Putamen (tissue), 1 donor: ENCODE measurements around the gene IL11.

ENCODE experiments used
- DNase-seq: peaks from one replicate; pipeline ENCODE4 v3.0.0-alpha.2; 2016; ENCODE audit warnings: low spot score

IL11 gene

GRCh38 chr19:55372316-55373081 is 2.2 kb upstream of the IL11 start:
- DNase-seq: no peak

GRCh38 chr19:55369653-55370304 is 484 bp downstream of the IL11 start:
- DNase-seq: no peak

- DNase-seq: no peak
Observed at GRCh38 chr19:55368701-55369563, 1.3 kb downstream of the IL11 start.

GRCh38 chr19:55368106-55368505 is 2.2 kb downstream of the IL11 start:
- no peak for DNase-seq

- no peak for DNase-seq
Observed at GRCh38 chr19:55366790-55367189, 3.5 kb downstream of the IL11 start.

GRCh38 chr19:55365964-55366363 is 4.3 kb downstream of the IL11 start:
- DNase-seq: no peak

- no peak for DNase-seq
Observed at GRCh38 chr19:55365245-55365644, 5.0 kb downstream of the IL11 start.

GRCh38 chr19:55362990-55363716 is 7.1 kb downstream of the IL11 start, which contains the start of gene GARIN5B:
Gene GARIN5B (minus strand): TSS chr19:55363260. CDS start chr19:55363066, 194 bp downstream.
- no peak for DNase-seq

- DNase-seq: no peak
Observed at GRCh38 chr19:55362174-55362989, 7.9 kb downstream of the IL11 start.

GRCh38 chr19:55360902-55361301 is 9.4 kb downstream of the IL11 start:
- DNase-seq: no peak

- no peak for DNase-seq
Observed at GRCh38 chr19:55358943-55359908, 11.0 kb downstream of the IL11 start.

- DNase-seq: no peak
Observed at GRCh38 chr19:55358493-55358892, 11.8 kb downstream of the IL11 start.

GRCh38 chr19:55355213-55355821 is 14.9 kb downstream of the IL11 start:
- DNase-seq: no peak

GRCh38 chr19:55354698-55355212 is 15.5 kb downstream of the IL11 start, which contains the start of gene COX6B2:
Gene COX6B2 (minus strand): TSS chr19:55354719. CDS start chr19:55354521, 198 bp downstream.
- no peak for DNase-seq

GRCh38 chr19:55353803-55354697 is 16.2 kb downstream of the IL11 start:
- no peak for DNase-seq

- no peak for DNase-seq
Observed at GRCh38 chr19:55353356-55353802, 16.9 kb downstream of the IL11 start.

GRCh38 chr19:55352549-55353145 is 17.6 kb downstream of the IL11 start:
- no peak for DNase-seq
